B cell (primary cell): ENCODE data around the gene KCNJ10. TPM values are rescaled to one million over a fixed set of nuclear protein-coding genes. Genes with fewer than 3 reads are reported as not detected.

Experiments used
- ATAC-seq: fragments of 200-7000 bp; cut with Tn5 transposase; one replicate; pipeline ENCODE4 v1.10.0; 2021; ENCODE audit warnings: low read depth, mild to moderate bottlenecking, moderate number of reproducible peaks, moderate library complexity
- CTCF ChIA-PET: fragments of 350-600 bp; sonication (Branson Sonifier 250); formaldehyde crosslinking; loops from one replicate; lab custom pipeline; 2021; ENCODE audit warnings: antibody characterized with exemption, inconsistent platforms; lab: Charles Lee
- POLR2A ChIA-PET: fragments of 350-600 bp; sonication (Branson Sonifier 250); formaldehyde crosslinking; loops from one replicate; lab custom pipeline; 2021; ENCODE audit warnings: antibody characterized with exemption; lab: Charles Lee
- DNase-seq: peaks from one replicate; pipeline ENCODE4 v3.0.0; 2013
- H2AFZ ChIP-seq: 2 replicates; pipeline ENCODE4 v1.6.1; 2012; ENCODE audit warnings: mild to moderate bottlenecking, low read depth, low read length; ENCODE audit not compliant: insufficient read depth, poor library complexity, severe bottlenecking
- H3K27ac ChIP-seq, 2 donors: 1 replicate in 1 of 2; 2 replicates in 1 of 2; pipeline ENCODE4 v1.5.1; 2012 to 2013; ENCODE audit warnings: low read length in 2 of 2, mild to moderate bottlenecking in 2 of 2, moderate library complexity in 1 of 2
- H3K27me3 ChIP-seq, 4 experiments: fragments of 200-600 bp in 1 of 4; sonication (generic) in 1 of 4; replicated peaks in 1 of 4; 1 replicate in 2 of 4; 2 replicates in 2 of 4; pipeline versions ENCODE4 v1.6.1 to v1.7.0; 2013 to 2016; ENCODE audit warnings: low read length in 3 of 4, mild to moderate bottlenecking in 2 of 4, mixed read lengths in 1 of 4, moderate library complexity in 1 of 4; ENCODE audit not compliant: insufficient read depth in 4 of 4, control insufficient read depth in 3 of 4; ENCODE audit errors: control extremely low read depth in 1 of 4
- H3K36me3 ChIP-seq, 2 experiments: replicated peaks in 1 of 2; 1 replicate in 1 of 2; 2 replicates in 1 of 2; pipeline versions ENCODE4 v1.6.1 to v1.7.1; 2013; ENCODE audit warnings: low read length in 1 of 2; ENCODE audit not compliant: insufficient read depth in 2 of 2, control insufficient read depth in 1 of 2; ENCODE audit errors: control extremely low read depth in 1 of 2, extremely low read depth in 1 of 2
- H3K4me1 ChIP-seq, 2 donors: fragments of 200-600 bp in 1 of 2; sonication (generic) in 1 of 2; 1 replicate in 1 of 2; 2 replicates in 1 of 2; pipeline versions ENCODE4 v1.5.1 to v1.6.1; 2013 to 2017; ENCODE audit warnings: low read length in 2 of 2; ENCODE audit not compliant: control insufficient read depth in 2 of 2, insufficient read depth in 2 of 2
- H3K4me2 ChIP-seq: replicated peaks from 2 replicates; pipeline ENCODE3; 2012; ENCODE audit warnings: mild to moderate bottlenecking, low read depth, low read length; ENCODE audit not compliant: poor library complexity, severe bottlenecking
- H3K4me3 ChIP-seq, 5 experiments: fragments of 200-600 bp in 1 of 5; sonication (generic) in 1 of 5; 1 replicate in 3 of 5; 2 replicates in 2 of 5; pipeline versions ENCODE4 v1.5.1 to v1.7.0; 2011 to 2016; ENCODE audit warnings: low read length in 4 of 5, mild to moderate bottlenecking in 4 of 5, low read depth in 2 of 5, control low read depth in 1 of 5, moderate library complexity in 1 of 5; ENCODE audit not compliant: insufficient read depth in 1 of 5; ENCODE audit errors: control extremely low read depth in 1 of 5, extremely low read depth in 1 of 5
- H3K79me2 ChIP-seq: fragments of 200-600 bp; sonication (generic); one replicate; pipeline ENCODE4 v1.6.0; 2016; ENCODE audit warnings: low read length; ENCODE audit not compliant: control insufficient read depth, insufficient read depth
- H3K9ac ChIP-seq: fragments of 200-600 bp; sonication (generic); 2 replicates; pipeline ENCODE4 v1.6.1; 2017; ENCODE audit warnings: mild to moderate bottlenecking, low read length, moderate library complexity
- H3K9me3 ChIP-seq, 3 donors: one replicate each; pipeline versions ENCODE4 v1.6.1 to v1.7.1; 2013; ENCODE audit warnings: low read length in 2 of 3; ENCODE audit not compliant: control insufficient read depth in 2 of 3, insufficient read depth in 1 of 3; ENCODE audit errors: control extremely low read depth in 1 of 3
- H4K20me1 ChIP-seq: 2 replicates; pipeline ENCODE4 v1.6.0; 2012; ENCODE audit warnings: mild to moderate bottlenecking, low read length; ENCODE audit not compliant: insufficient read depth, control insufficient read depth, poor library complexity, severe bottlenecking
- H3K27ac Mint-ChIP-seq: one replicate; pipeline ENCODE4 v1.8.0; 2021; ENCODE audit warnings: mixed read lengths
- H3K27me3 Mint-ChIP-seq: one replicate; pipeline ENCODE4 v1.8.0; 2021; ENCODE audit warnings: mixed read lengths
- H3K4me1 Mint-ChIP-seq: one replicate; pipeline ENCODE4 v1.8.0; 2021; ENCODE audit warnings: mixed read lengths
- H3K4me3 Mint-ChIP-seq: one replicate; pipeline ENCODE4 v1.8.0; 2021; ENCODE audit warnings: mixed read lengths
- H3K9me3 Mint-ChIP-seq: one replicate; pipeline ENCODE4 v1.8.0; 2022; ENCODE audit warnings: mixed read lengths; ENCODE audit not compliant: insufficient read depth
- CTCF ChIP-seq: fragments of 200-600 bp; IDR thresholded peaks from one replicate; pipeline ENCODE4 v1.8.0; 2022; ENCODE audit warnings: antibody characterized with exemption, mild to moderate bottlenecking
- EZH2 ChIP-seq: IDR thresholded peaks from 2 replicates; pipeline ENCODE4 v1.6.1; 2012; ENCODE audit warnings: borderline replicate concordance, low read depth, mild to moderate bottlenecking, moderate library complexity, low read length; ENCODE audit not compliant: insufficient read depth, poor library complexity, severe bottlenecking
- WGBS: methylation state at CpG from one replicate; pipeline ENCODE4 v1.1.5; 2013; ENCODE audit warnings: missing lambda C conversion rate; ENCODE audit not compliant: insufficient coverage; 5-methylcytosine and 5-hydroxymethylcytosine counted together
- intact Hi-C: fragments of 100-400 bp; cut with micrococcal nuclease; formaldehyde crosslinking; loops from one replicate; pipeline ENCODE4 v1.10.0; 2022
- polyA plus RNA-seq: library from polyadenylated mRNA; depleted of rRNA; stranded (reverse); fragments of >200 nt; gene quantifications from 2 replicates; pipeline ENCODE4 v1.2.3, GENCODE V29; 2012
- total RNA-seq, 2 donors: library from RNA; stranded (reverse); fragments of 120-200 nt in 1 of 2; gene quantifications; 1 replicate in 1 of 2; 2 replicates in 1 of 2; pipeline versions ENCODE4 v1.2.3 to v1.2.4, GENCODE V29; 2013 to 2022

The KCNJ10 gene
- total and polyA plus RNA-seq, 2 donors (not counting 1 experiment from before 2014, with no cell fraction given), result not detected

GRCh38 chr1:159977364-159978106 lies 92.4 kb downstream of the KCNJ10 start:
- DNase-seq (no peak), ATAC-seq (no peak)
- intact Hi-C loops, result no loop called here
- no peak overlapping the region for H3K27ac Mint-ChIP-seq
- WGBS, result 91% methylated on average over 2 of the region's 6 CpGs
- no peak overlapping the region for H3K4me3 Mint-ChIP-seq
- ChIA-PET POLR2A (no interaction called here), CTCF (no interaction called here)
- Histone ChIP-seq H2AFZ (no peak overlapping the region), H3K4me3 (no peak overlapping the region), H3K27me3 (peaks cover 0 to 32% (median 6%) of the 10 kb centered on the region in 4 experiments), H4K20me1 (no peaks in the 10 kb centered on the region), H3K36me3 (no peaks in the 10 kb centered on the region), H3K9ac (no peak overlapping the region), H3K4me2 (no peak overlapping the region), H3K4me1 (no peaks in the 10 kb centered on the region), H3K79me2 (no peaks in the 10 kb centered on the region), H3K9me3 (peaks cover 0 to 3% (median 0%) of the 10 kb centered on the region in 3 donors), H3K27ac (no peak overlapping the region)
- H3K27me3 Mint-ChIP-seq, result peaks cover 34% of the 10 kb centered on the region
- H3K9me3 Mint-ChIP-seq, result no peaks in the 10 kb centered on the region
- no peak for TF ChIP-seq CTCF
- no peak for TF ChIP-seq EZH2
- H3K4me1 Mint-ChIP-seq, result no peaks in the 10 kb centered on the region

- no peaks in the 10 kb centered on the region for H3K79me2 ChIP-seq
- intact Hi-C loops, result no loop called here
- Mint-ChIP-seq H3K4me1 (no peaks in the 10 kb centered on the region), H3K27me3 (peaks cover 23% of the 10 kb centered on the region), H3K4me3 (no peak overlapping the region), H3K9me3 (no peaks in the 10 kb centered on the region), H3K27ac (no peak overlapping the region)
- H3K4me2 ChIP-seq, result no peak overlapping the region
- no peaks in the 10 kb centered on the region for H3K9me3 ChIP-seq
- H3K36me3 ChIP-seq, result no peaks in the 10 kb centered on the region
- H3K4me3 ChIP-seq, result no peak overlapping the region
- no peak for ATAC-seq
- H2AFZ ChIP-seq, result no peak overlapping the region
- ChIA-PET POLR2A (no interaction called here), CTCF (no interaction called here)
- H3K27ac ChIP-seq, result no peak overlapping the region
- 94% methylated on average over 7 of the region's 7 CpGs for WGBS
- no peak for DNase-seq
- H4K20me1 ChIP-seq, result no peaks in the 10 kb centered on the region
- H3K9ac ChIP-seq, result no peak overlapping the region
- no peaks in the 10 kb centered on the region for H3K4me1 ChIP-seq
- peaks cover 0 to 23% (median 4%) of the 10 kb centered on the region in 4 experiments for H3K27me3 ChIP-seq
- TF ChIP-seq EZH2, result no peak
- TF ChIP-seq CTCF, result no peak
Measured at GRCh38 chr1:159974350-159974965, 95.5 kb downstream of the KCNJ10 start.
